GM12865 (cell line): Measurements from ENCODE around the gene ZSCAN26.

ENCODE experiments used
- DNase-seq: peaks from one replicate; pipeline ENCODE4 v3.0.0; 2010; ENCODE audit warnings: low read depth
- H3K4me3 ChIP-seq: 2 replicates; pipeline ENCODE4 v1.5.1; 2011; ENCODE audit warnings: mild to moderate bottlenecking, low read depth, low read length, control low read depth
- TF ChIP-seq, protein P1 (sequence below): IDR thresholded peaks from 2 replicates; pipeline ENCODE4 v1.5.1; 2011; ENCODE audit warnings: low read length, control low read depth, low read depth, inconsistent platforms; ENCODE audit not compliant: insufficient read depth; ENCODE audit errors: missing control alignments

ZSCAN26 gene

DNA sequence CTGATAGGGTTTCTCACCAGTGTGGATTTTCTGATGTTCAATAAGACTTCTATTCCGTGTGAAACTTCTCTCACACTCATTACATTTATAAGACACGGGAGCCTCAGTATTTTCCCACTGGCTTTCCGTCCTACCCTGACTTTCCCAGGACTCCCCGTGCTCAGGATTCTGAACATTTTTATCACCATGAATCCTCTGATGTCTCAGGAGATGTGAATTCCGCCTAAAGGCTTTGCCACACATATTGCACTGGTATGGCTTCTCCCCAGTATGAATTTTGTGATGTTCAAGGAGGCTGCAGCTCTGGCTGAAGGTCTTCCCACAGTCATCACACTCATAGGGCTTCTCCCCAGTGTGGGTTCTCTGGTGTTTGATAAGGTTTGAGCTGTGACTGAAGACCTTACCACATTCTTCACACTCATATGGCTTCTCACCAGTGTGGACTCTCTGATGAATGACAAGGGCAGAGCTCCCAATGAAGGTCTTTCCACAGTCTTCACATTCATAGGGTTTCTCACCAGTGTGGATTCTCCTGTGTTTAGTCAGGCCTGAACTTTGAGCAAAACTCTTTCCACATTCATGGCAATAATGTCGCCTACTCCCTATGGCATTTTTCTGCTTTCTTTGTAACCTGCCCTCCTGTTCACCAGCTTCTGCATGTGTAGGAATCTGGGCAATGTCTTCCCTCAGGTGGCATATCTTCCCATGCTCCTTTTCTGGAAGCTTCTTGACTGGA lies 21.6 kb upstream of the ZSCAN26 start:
- H3K4me3 ChIP-seq: no peak overlapping the region
- TF ChIP-seq, protein P1, sequence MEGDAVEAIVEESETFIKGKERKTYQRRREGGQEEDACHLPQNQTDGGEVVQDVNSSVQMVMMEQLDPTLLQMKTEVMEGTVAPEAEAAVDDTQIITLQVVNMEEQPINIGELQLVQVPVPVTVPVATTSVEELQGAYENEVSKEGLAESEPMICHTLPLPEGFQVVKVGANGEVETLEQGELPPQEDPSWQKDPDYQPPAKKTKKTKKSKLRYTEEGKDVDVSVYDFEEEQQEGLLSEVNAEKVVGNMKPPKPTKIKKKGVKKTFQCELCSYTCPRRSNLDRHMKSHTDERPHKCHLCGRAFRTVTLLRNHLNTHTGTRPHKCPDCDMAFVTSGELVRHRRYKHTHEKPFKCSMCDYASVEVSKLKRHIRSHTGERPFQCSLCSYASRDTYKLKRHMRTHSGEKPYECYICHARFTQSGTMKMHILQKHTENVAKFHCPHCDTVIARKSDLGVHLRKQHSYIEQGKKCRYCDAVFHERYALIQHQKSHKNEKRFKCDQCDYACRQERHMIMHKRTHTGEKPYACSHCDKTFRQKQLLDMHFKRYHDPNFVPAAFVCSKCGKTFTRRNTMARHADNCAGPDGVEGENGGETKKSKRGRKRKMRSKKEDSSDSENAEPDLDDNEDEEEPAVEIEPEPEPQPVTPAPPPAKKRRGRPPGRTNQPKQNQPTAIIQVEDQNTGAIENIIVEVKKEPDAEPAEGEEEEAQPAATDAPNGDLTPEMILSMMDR: no peak
- no peak for DNase-seq

DNA sequence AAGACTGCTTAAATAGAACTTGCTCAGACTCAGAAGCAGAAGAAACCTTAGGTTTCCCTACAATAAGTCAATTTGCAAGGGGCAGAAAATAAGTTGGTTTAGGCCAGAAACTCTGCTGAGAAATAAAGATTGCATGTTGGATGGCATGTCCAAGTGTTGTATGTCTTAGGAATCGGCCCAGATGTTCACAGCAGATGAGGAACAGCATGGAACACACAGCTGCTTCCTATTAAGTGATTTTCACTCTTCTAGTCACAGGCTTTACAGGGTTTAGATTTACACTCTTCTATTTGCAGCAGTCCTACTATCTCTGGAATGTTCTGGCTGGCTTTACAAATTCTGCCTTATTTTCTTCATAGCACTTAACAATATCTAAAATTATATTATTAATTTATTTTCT lies 18.0 kb upstream of the ZSCAN26 start:
- TF ChIP-seq, protein P1: no peak
- H3K4me3 ChIP-seq: no peak overlapping the region
- no peak for DNase-seq

DNA sequence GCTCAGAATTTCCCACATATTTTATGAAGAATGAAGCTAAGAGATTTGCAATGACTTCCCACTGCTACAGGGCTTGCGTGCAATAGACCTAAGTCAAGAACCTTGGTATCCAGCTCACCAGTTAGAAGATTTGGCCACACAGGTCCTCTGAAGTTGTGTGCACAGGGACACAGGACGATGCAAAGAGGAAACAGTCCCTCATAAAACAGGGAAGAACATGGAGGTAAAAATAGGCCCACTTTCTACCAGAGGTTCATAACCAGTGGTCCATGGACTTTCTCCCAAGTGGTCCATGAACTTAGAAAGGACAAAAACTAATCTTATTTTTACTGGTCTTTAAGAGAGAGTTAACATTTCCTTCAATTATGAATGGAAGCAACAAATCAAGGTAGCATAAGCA lies 16.2 kb upstream of the ZSCAN26 start:
- peak overlapping the region; percentile 89 for H3K4me3 ChIP-seq
- TF ChIP-seq, protein P1: no peak
- no peak for DNase-seq

DNA sequence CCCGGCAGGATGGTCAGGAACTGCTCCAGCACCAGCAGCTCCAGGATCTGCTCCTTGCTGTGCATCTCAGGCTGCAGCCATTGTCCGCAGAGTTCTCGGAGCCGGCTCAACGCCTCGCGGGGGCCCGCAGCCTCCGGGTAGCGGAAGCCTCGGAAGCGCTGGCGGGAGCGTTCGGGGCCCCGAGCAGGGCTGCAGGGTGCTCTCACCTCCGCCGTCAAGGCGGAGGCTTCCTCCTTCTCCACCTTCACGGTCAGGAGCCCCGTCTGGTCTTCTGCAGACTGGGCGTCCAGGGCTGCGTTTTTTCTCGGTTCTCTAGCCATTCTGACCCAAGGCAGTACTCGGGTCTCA lies 15.3 kb upstream of the ZSCAN26 start:
- TF ChIP-seq, protein P1: no peak
- DNase-seq: peak; percentile 58
- H3K4me3 ChIP-seq: peak overlapping the region; percentile 89

DNA sequence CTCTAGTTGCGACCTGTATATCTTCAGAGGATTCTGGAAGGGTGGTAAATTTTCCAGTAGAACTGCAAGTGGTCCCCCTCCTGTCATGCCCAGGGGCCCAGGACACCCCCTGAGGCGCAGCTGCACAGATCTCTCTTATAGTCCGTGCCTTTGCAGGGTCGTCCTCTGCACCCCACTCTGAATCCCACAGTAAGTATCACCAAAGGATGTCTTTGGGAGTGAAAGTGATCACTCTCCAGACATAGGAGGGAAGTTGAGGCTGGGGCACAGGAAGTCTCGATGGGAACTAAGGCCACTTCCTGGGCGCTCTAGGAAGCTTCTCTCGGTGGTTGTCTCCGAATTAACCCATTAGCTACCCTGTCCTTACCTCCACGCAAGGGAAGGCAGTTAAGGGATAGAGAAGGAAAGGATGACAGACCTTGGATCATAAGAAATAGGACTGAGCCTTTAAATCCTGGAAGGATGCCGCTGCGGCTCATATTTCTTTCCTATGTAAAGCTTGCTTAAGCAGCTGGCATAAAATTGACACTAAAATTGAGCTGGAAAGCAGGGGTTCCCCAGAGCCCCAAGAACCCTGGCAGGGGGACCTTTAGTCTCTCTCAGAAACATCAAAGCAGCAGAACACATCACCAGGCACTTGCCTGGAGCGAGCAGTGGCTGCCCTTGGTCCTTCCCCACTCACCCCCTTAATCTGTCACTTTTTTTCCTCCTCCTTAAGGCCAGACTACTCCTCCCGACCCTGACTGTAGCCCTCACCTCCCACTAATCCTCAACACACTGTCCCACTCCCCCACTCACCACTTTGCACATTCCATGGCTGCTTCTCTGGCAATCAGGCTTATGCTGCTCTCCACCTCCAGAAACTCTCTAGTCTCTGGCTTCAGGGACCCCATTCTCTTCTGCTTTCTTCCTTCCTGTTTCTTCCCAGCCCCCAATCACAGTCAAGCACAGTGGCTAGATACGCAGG lies 14.7 kb upstream of the ZSCAN26 start, which contains the start of gene ZKSCAN4:
Gene ZKSCAN4, minus strand, starts transcription at position 261 of the 967 bp plus-strand sequence. CDS start 289 bp downstream, outside the sequence.
- H3K4me3 ChIP-seq: peak within 1 kb of the TSS; percentile 89
- peak; percentile 93 for DNase-seq
- TF ChIP-seq, protein P1: no peak

DNA sequence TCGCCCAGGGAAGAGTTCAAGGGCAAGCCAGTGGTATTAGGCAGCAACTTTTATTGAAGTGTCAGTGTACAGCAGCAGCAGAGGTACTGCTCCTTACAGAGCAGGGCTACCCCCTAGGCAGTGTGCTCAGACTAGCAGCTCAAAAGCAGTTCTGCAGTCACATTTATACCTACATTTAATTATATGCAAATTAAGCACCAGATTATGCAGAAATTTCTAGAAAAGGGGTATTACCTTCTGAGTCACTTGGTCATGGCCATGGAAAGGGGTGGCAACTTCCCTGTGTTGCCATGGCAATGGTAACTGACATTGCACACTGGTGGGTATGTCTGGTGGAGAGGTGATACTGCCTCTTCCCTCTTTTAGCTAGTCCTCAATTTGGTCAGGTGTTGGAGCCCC lies 12.8 kb upstream of the ZSCAN26 start:
- TF ChIP-seq, protein P1: no peak
- no peak for DNase-seq

More for the DNA sequence above, 12.8 kb upstream of the ZSCAN26 start:
- no peak overlapping the region for H3K4me3 ChIP-seq
